ENCODE measurements around the gene RAPGEF4. TPM values are rescaled to one million over a fixed set of nuclear protein-coding genes. Genes with fewer than 3 reads are reported as not detected.

RAPGEF4 gene
- total RNA-seq, 2 experiments from 2014 or later, result 0.23 to 0.40 TPM

DNA sequence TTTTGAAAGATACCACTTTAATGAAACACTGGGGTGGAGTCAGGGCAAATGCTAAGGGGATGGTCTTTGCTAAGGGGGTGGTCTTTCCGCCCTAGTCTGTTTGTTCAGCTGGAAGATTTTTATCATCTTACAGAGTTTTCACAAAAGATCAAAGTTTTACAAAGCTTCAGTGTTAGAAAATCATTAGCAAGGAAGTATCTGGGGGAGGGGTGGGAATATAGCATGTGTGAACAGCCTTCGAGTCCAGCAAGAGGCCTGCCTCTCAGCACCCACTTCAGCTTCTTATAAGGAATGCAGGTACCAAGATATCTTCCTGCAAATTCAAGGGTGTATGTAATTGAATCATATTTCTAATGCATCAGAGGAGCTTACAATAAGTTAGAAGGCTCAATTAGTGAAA, 112.9 kb downstream of the RAPGEF4 start:
- no peak overlapping the region for H3K27ac Mint-ChIP-seq
- H3K36me3 Mint-ChIP-seq (ENCODE audit: low read depth), result no peaks in the 10 kb centered on the region
- H3K4me3 Mint-ChIP-seq, result no peak overlapping the region
- ChIA-PET POLR2A (no interaction called here), CTCF (no interaction called here)
- peaks cover 2% of the 10 kb centered on the region for H3K27me3 Mint-ChIP-seq
- no peaks in the 10 kb centered on the region for H3K4me1 Mint-ChIP-seq
- no peaks in the 10 kb centered on the region for H3K9me3 Mint-ChIP-seq
- DNase-seq, result no peak

GRCh38 chr2:172849519-172850217, 114.0 kb downstream of the RAPGEF4 start:
- ChIA-PET CTCF (no interaction called here), POLR2A (no interaction called here)
- peaks cover 7% of the 10 kb centered on the region for H3K27me3 Mint-ChIP-seq

DNA sequence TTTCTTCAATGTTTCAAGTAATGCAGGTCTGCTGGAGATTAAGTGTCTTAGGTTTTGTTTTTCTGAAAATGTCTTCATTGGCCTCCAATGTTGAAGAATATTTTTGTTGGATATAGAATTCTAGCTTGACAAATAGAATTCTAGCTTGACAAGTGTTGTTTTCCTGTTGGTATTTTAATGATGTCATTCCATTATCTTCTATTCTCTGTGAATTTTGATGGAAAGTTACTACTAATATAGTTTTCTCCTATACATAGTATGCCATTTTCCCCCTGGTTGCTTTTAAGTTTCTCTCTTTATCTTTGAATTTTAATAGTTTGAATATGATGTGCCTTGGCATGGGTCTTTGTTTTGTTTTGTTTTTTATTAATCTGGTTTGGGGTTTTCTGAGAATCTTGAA, 119.9 kb downstream of the RAPGEF4 start:
- H3K9me3 Mint-ChIP-seq, result no peaks in the 10 kb centered on the region
- H3K4me1 Mint-ChIP-seq, result no peaks in the 10 kb centered on the region
- DNase-seq, result no peak
- ChIA-PET POLR2A (no interaction called here), CTCF (no interaction called here)
- H3K27me3 Mint-ChIP-seq, result peaks cover 13% of the 10 kb centered on the region
- H3K4me3 Mint-ChIP-seq, result no peak overlapping the region
- no peaks in the 10 kb centered on the region for H3K36me3 Mint-ChIP-seq (ENCODE audit: low read depth)
- H3K27ac Mint-ChIP-seq, result no peak overlapping the region

More at GRCh38 chr2:172849519-172850217, 114.0 kb downstream of the RAPGEF4 start:
- no peaks in the 10 kb centered on the region for H3K9me3 Mint-ChIP-seq
- H3K27ac Mint-ChIP-seq, result no peak overlapping the region
- DNase-seq, result no peak
- H3K4me1 Mint-ChIP-seq, result no peaks in the 10 kb centered on the region
- H3K36me3 Mint-ChIP-seq (ENCODE audit: low read depth), result no peaks in the 10 kb centered on the region
- H3K4me3 Mint-ChIP-seq, result no peak overlapping the region

GRCh38 chr2:172856606-172857005, 121.0 kb downstream of the RAPGEF4 start:
- POLR2A ChIA-PET, result no interaction called here
- Mint-ChIP-seq H3K27ac (no peak overlapping the region), H3K4me3 (no peak overlapping the region), H3K9me3 (no peaks in the 10 kb centered on the region), H3K4me1 (no peaks in the 10 kb centered on the region), H3K36me3 (ENCODE audit: low read depth) (no peaks in the 10 kb centered on the region), H3K27me3 (peaks cover 19% of the 10 kb centered on the region)
- DNase-seq, result no peak
- CTCF ChIA-PET, result no interaction called here

DNA sequence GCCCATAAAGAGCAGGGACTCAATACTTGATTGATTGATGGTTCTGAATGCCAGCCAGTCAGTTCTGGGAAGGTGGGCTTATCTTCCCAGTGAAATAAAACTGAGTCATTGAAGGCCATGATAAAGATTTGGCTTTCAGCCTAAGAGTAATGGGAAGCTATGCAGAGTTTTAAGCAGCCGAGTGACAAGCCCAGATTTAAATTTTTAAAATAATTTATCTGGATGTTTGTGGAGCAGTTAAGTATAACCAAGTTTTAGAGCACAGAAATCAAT, 122.8 kb downstream of the RAPGEF4 start:
- POLR2A ChIA-PET, result no interaction called here
- Mint-ChIP-seq H3K4me3 (no peak overlapping the region), H3K4me1 (no peaks in the 10 kb centered on the region), H3K9me3 (no peaks in the 10 kb centered on the region), H3K36me3 (ENCODE audit: low read depth) (no peaks in the 10 kb centered on the region), H3K27ac (no peak overlapping the region), H3K27me3 (peaks cover 30% of the 10 kb centered on the region)
- DNase-seq, result no peak
- CTCF ChIA-PET, result no interaction called here

DNA sequence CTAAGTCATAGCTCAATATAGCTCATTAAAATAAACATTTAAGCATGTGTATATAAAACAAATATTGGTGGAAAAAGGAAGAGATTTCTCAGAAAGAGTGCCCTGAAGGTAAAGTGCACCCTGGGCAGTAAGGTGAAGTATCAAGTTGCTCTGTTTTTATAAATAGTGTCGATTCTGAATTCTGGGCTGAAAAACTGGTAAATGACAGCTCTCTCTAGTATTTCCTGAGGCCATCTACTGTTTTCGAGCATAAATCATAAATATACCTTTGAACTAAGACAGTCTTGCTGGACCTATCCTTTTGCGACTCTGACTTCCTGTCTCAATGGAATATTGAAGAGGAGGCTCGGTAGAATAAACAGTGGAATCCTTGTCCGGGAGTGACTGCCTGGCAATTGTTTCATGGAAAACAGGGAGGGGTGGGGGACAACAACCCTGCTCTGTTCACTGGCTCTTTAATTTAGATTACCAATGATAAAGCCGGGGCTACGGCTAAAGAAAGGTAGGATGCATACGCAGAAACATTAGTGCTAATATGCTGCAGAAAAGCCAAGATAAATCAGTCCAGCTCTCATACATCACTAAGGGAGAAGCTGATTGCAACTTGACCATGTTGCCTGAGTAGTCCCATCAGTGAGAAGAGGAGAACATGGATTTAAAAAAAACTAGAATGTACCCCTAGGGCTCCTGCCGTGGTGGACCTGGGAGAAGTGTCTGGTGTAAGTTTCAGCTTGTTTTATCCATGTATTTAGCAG, 124.1 kb downstream of the RAPGEF4 start:
- no peak for DNase-seq
- CTCF ChIA-PET, result no interaction called here
- Mint-ChIP-seq H3K27me3 (peaks cover 23% of the 10 kb centered on the region), H3K4me1 (no peaks in the 10 kb centered on the region), H3K9me3 (no peaks in the 10 kb centered on the region), H3K27ac (no peak overlapping the region), H3K4me3 (no peak overlapping the region), H3K36me3 (ENCODE audit: low read depth) (no peaks in the 10 kb centered on the region)
- POLR2A ChIA-PET, result no interaction called here

DNA sequence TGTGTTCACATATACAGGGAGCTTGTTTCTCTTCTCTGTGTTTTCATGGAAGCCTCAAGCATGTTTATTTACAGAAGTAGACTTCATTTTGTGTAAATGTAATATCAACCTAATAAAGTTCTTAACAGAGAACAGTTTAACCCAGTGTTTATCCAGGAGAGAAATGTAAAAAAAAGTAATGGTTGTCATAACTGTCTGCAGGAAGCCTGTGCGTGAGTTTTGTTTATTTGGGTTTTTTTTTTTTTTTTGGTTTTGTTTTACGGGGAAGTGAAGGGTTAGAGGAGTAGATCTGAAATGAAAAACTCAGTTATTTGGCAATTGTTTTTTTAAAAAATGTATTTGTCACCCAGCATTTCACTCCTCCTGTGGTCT, 124.7 kb downstream of the RAPGEF4 start:
- Mint-ChIP-seq H3K4me3 (no peak overlapping the region), H3K9me3 (no peaks in the 10 kb centered on the region), H3K27me3 (peaks cover 21% of the 10 kb centered on the region), H3K4me1 (no peaks in the 10 kb centered on the region), H3K27ac (no peak overlapping the region), H3K36me3 (ENCODE audit: low read depth) (no peaks in the 10 kb centered on the region)
- no peak for DNase-seq
- ChIA-PET CTCF (no interaction called here), POLR2A (no interaction called here)

- Mint-ChIP-seq H3K4me1 (no peaks in the 10 kb centered on the region), H3K9me3 (no peaks in the 10 kb centered on the region), H3K27ac (no peak overlapping the region), H3K36me3 (ENCODE audit: low read depth) (no peaks in the 10 kb centered on the region), H3K27me3 (peaks cover 22% of the 10 kb centered on the region), H3K4me3 (no peak overlapping the region)
- ChIA-PET CTCF (no interaction called here), POLR2A (no interaction called here)
- DNase-seq, result no peak
Measured at GRCh38 chr2:172861098-172861497, 125.5 kb downstream of the RAPGEF4 start.

- H3K4me1 Mint-ChIP-seq, result no peaks in the 10 kb centered on the region
- POLR2A ChIA-PET, result no interaction called here
- CTCF ChIA-PET, result no interaction called here
Measured at GRCh38 chr2:172861656-172862476, 126.2 kb downstream of the RAPGEF4 start.

GRCh38 chr2:172863341-172863740, 127.7 kb downstream of the RAPGEF4 start:
- Mint-ChIP-seq H3K36me3 (ENCODE audit: low read depth) (no peaks in the 10 kb centered on the region), H3K4me1 (no peaks in the 10 kb centered on the region), H3K27ac (no peak overlapping the region), H3K4me3 (no peak overlapping the region), H3K27me3 (peaks cover 22% of the 10 kb centered on the region), H3K9me3 (no peaks in the 10 kb centered on the region)
- no peak for DNase-seq
- CTCF ChIA-PET, result interaction anchor here (1.1 kb wide), 1 partner anchor 69 kb away, joined by 5 read pairs; no protein-coding TSS in a partner anchor
- POLR2A ChIA-PET, result no interaction called here

More at GRCh38 chr2:172861656-172862476, 126.2 kb downstream of the RAPGEF4 start:
- no peak overlapping the region for H3K4me3 Mint-ChIP-seq
- H3K27ac Mint-ChIP-seq, result no peak overlapping the region
- no peaks in the 10 kb centered on the region for H3K9me3 Mint-ChIP-seq
- H3K36me3 Mint-ChIP-seq (ENCODE audit: low read depth), result no peaks in the 10 kb centered on the region
- H3K27me3 Mint-ChIP-seq, result peaks cover 22% of the 10 kb centered on the region
- no peak for DNase-seq

GRCh38 chr2:172864182-172864581, 128.5 kb downstream of the RAPGEF4 start:
- POLR2A ChIA-PET, result no interaction called here
- CTCF ChIA-PET, result no interaction called here
- no peaks in the 10 kb centered on the region for H3K4me1 Mint-ChIP-seq
- no peak overlapping the region for H3K27ac Mint-ChIP-seq
- no peaks in the 10 kb centered on the region for H3K9me3 Mint-ChIP-seq
- H3K36me3 Mint-ChIP-seq (ENCODE audit: low read depth), result no peaks in the 10 kb centered on the region
- H3K4me3 Mint-ChIP-seq, result no peak overlapping the region
- peaks cover 22% of the 10 kb centered on the region for H3K27me3 Mint-ChIP-seq
- peak; percentile 29 for DNase-seq

GRCh38 chr2:172865422-172865821, 129.8 kb downstream of the RAPGEF4 start:
- Mint-ChIP-seq H3K27ac (no peak overlapping the region), H3K36me3 (ENCODE audit: low read depth) (no peaks in the 10 kb centered on the region), H3K4me3 (no peak overlapping the region), H3K9me3 (no peaks in the 10 kb centered on the region), H3K27me3 (peaks cover 22% of the 10 kb centered on the region), H3K4me1 (no peaks in the 10 kb centered on the region)
- DNase-seq, result no peak
- ChIA-PET CTCF (no interaction called here), POLR2A (no interaction called here)

GRCh38 chr2:172869861-172870260, 134.2 kb downstream of the RAPGEF4 start:
- ChIA-PET CTCF (no interaction called here), POLR2A (no interaction called here)
- DNase-seq, result no peak
- H3K4me1 Mint-ChIP-seq, result no peaks in the 10 kb centered on the region
- H3K4me3 Mint-ChIP-seq, result no peak overlapping the region
- H3K36me3 Mint-ChIP-seq (ENCODE audit: low read depth), result no peaks in the 10 kb centered on the region
- peaks cover 5% of the 10 kb centered on the region for H3K27me3 Mint-ChIP-seq
- H3K27ac Mint-ChIP-seq, result no peak overlapping the region
- no peaks in the 10 kb centered on the region for H3K9me3 Mint-ChIP-seq

DNA sequence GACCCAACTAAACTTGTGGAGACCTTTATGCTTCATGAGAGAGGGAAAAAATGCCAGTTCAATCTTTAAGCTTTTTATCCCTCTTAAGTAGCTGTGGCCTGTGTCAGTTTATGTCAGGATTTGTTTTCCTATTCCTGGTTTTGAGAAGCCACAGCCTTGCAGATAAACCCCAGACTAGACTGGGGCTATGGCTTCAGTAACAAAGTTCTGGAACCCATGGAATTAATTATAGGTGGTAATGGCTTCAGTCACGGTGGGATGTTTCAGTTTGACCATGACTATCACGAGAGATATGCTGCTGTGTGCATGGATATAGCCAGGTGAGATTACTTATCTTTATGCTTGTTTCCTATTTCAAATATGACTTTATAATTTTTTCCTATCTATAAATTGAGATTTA, 134.8 kb downstream of the RAPGEF4 start:
- POLR2A ChIA-PET, result no interaction called here
- Mint-ChIP-seq H3K27ac (no peak overlapping the region), H3K36me3 (ENCODE audit: low read depth) (no peaks in the 10 kb centered on the region), H3K9me3 (no peaks in the 10 kb centered on the region), H3K4me1 (no peaks in the 10 kb centered on the region), H3K27me3 (peaks cover 3% of the 10 kb centered on the region), H3K4me3 (no peak overlapping the region)
- DNase-seq, result no peak
- CTCF ChIA-PET, result no interaction called here
